Stimulated activated CD8-positive, alpha-beta memory T cell treated with anti-CD3 and anti-CD28 coated beads, Interleukin-12 subunit alpha, Interleukin-12 subunit beta, amount 100 ng/mL, for 1 hour (primary cell): Measurements from ENCODE around the gene SEC23A.

Source experiments
- DNase-seq: peaks from one replicate; pipeline ENCODE4 v3.0.0-alpha.2; 2020; ENCODE audit warnings: low read depth

The SEC23A gene

GRCh38 chr14:38989922-38990546 lies 113.0 kb downstream of the SEC23A start:
- no peak for DNase-seq

DNA sequence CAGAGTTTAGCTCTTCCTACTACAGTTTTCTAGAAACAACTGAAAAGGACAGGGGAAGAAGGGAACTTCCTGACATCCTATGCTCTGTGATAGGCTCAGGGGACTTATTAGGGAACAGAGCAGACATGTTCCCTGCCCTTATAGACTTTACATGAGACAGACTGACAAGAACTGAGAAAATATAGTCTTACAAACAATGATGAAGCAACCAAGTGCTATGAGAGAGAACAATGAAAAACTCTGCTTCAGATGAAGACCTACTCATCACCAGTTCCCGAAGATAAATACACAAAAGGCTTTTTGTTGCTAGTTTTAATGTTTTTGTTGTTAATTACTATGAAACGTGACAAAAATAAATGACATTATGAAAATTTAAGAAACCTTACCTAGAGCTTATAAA lies 115.3 kb downstream of the SEC23A start:
- no peak for DNase-seq

- DNase-seq: no peak
These were observed 120.2 kb downstream of the SEC23A start for GRCh38 chr14:38982837-38983236.

DNA sequence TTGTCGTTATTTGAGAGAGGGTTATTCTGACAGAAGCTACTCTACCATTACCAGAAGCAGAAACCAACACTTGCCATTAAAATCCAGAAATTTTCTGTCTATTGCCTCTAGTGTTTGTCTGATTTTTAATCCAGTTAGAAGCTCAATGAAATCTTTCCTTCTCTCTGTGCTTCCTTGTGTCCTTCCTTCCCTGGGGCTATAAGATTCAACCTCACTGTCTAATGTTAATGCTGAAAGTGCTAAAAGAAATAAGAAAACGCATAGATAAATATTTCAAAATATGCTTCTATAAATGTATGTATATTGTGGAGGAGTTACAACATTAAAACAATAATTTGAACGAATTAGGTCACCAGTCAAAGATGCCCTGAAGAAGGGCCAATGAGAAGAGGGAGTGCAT lies 120.8 kb downstream of the SEC23A start:
- no peak for DNase-seq
